ENCODE results near the gene BCDIN3D.
"Not testable (repeated sequence)": the region's sequence is repeated elsewhere in the genome, so short reads cannot be mapped to it uniquely, and the experiment has no call there.

Gene BCDIN3D

GRCh38 chr12:49876070-49876469, 33.2 kb upstream of the BCDIN3D start:
- no peak for DNase-seq

- DNase-seq, result no peak
Measured at GRCh38 chr12:49875115-49875720, 32.3 kb upstream of the BCDIN3D start.

DNA sequence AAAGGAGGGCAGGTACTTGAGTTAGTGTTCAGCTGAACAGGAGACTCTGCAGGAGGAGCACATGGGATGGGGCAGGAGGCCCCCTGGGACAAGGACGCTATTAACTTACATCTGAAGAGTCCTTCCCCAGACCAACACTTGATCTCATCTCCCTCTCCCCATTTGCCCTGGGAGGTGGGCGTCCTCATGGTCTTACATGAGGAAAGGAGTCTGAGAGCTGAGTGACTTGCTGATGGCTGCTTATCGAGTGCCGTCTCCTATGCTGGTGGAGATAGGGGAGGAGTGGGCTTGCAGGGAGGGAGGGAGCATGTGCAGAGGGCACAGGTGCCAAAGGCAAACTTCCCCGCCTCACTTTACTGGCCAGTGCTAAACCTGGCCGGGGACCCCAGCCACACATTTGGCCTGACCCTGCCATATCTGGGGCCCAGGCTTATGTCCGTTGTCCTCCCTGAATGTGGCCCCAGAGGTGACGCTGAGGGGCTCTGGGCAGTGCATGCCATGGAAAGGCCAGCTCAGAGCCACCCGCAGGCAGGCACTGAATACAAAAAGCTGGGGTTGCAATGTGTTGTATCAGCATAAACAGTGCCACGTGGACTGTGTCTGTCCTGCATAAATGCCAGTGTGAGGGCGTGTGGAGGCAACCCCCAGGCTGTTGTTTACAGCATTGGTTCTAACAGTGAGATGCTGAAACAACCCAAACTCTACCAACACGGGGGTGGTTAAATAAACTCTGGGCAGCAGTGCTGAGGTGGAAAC, 31.4 kb upstream of the BCDIN3D start:
- no peak for DNase-seq

GRCh38 chr12:49873361-49873934, 30.5 kb upstream of the BCDIN3D start:
- DNase-seq, result no peak

DNA sequence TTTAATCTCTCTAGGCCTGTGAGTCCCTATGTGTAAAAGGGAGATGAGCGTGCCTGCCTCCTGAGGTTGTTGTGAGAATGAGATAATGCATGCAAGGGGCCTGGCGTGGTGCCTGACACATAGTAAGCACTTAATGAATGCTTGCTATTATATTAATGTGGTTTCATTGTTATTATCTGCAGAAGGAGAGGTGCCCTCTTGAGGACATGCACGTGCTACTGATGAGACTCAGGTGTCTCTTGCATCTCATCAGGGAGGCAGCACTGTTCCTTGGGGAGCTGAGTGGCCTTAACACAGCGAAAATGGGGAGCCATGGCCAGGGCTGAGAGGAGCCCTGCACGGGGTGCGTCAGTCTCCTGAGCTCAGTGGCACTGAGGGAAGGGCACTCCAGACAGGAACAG, 29.9 kb upstream of the BCDIN3D start:
- no peak for DNase-seq

DNA sequence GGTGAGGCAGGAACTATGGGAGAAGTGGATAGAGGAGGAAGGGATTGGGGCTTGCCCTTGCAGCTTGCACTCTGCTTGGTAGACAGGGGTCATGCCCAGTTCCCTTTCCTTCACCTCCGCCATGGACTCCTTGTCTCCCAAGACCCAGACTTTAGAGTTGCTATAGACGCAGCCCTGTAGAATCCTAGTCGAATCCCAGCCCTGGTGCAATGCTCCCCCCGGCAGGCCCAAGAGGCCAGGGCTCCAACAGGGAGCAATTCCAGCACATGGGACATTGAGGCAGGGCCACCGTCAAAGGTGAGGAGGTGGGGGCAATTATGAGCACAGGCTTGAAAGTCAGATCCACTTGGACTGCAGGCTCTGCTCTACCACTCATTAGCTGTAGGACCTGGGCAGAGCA, 29.5 kb upstream of the BCDIN3D start:
- DNase-seq, result no peak

DNA sequence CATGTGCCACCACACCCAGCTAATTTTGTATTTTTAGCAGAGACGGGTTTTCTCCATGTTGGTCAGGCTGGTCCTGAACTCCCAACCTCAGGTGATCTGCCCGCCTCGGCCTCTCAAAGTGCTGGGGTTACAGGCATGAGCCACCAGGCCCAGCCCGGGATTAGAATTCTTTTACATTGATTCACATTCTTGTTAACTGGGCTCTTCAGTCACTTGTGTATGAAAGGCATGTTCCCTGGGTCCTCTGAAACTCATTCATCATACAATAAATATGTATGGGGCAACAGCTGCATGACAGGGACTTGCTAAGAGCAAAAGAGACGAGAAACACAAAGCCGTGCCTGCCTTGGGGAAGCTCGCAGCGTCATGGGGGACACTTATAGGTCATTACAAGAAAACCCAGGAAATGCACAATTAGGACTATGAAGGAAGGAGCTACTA, 28.9 kb upstream of the BCDIN3D start:
- DNase-seq, result not testable (repeated sequence)

DNA sequence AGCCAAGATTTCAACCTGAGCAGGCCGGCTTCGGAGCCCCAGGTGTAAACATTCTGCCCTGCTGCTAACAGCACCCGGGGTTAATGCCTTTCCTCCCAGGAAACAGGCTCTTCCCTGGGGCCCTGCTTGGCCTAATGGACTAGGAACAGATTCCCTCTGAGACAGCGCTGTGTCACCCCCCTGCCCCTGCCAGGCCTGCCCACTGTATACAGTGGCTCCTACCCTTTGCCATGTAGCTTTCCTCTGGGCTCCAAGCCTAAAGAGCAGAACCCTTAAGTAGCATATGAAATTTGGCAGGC, 28.3 kb upstream of the BCDIN3D start:
- no peak for DNase-seq

GRCh38 chr12:49870501-49871262, 27.8 kb upstream of the BCDIN3D start:
- DNase-seq, result no peak

DNA sequence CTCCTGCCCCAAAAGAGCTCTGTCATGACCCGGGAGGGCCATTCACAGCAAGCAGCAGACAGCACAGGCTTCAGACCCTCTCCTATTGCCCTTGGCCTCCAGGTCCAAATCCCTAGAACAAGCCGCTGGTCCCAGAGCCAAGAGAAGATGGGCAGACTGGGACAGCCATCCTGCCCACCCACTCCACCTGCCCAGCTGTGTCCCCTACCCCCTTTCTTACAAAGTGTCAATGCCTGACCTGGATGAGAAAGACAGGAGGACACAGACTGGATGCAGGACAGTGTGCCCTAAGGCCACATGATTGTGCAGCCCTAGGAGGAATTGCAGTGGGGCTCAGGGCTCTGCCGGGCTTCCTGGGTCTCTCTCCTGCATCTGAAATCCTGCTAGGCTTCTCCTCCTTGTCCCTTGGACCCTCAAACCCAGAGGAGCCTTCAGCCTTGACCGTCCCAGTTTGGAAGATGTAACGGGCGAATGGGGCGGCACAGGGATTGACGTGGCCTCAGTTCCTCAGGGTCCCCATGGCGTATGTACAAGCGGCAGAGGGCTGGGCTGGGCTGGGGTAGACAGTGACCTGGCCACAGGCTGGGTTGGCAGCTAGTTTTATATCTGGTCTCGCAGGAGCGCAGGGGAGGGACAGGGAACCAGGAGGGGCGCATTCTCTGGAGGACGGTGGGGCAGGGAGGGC, 27.1 kb upstream of the BCDIN3D start:
- DNase-seq, result no peak

DNA sequence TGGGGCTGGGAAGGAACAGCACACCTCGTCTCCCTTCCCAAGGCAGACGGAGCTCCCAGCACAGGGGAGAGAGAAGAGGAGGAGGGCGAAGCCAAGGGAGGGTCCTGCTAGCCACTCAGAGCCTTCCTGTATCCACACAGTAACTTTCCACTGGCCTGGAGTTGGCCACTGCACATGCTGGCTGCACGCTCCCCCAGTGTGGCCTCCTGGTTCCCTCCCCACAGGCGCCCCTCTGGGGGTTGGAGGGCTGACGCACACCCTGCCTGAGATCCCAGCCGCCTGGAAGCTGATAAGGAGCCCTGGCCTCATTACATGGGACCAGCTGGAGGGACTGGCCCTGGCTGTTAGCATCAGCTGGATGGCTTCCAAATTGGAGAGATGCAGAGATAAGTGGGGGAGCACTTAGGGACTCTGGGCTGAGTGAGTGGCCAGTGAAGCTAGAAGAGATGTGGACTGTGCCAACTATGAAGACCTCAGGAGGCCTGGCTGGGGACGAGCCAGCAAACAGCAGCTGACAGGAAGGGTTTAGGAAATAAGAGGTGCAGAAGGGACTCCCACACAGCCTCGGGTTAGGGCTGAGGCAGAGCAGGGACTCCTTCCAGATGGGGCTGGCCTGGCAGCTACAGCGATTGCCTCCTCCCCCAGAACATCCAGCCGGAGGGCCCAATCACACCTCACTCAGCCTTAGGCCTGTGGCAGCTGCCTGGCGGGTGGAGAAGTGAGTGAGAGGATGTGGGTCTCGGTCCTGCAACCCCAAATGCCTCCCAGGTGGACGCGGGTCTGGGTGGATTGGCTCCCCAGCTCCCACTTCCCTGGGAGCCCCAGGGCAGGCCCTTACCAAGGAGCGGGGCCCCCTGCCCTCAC, 26.3 kb upstream of the BCDIN3D start:
- peak; percentile 88 for DNase-seq

- no peak for DNase-seq
Measured at GRCh38 chr12:49868449-49868848, 25.5 kb upstream of the BCDIN3D start.

GRCh38 chr12:49867570-49868341, 24.9 kb upstream of the BCDIN3D start:
- DNase-seq, result no peak

DNA sequence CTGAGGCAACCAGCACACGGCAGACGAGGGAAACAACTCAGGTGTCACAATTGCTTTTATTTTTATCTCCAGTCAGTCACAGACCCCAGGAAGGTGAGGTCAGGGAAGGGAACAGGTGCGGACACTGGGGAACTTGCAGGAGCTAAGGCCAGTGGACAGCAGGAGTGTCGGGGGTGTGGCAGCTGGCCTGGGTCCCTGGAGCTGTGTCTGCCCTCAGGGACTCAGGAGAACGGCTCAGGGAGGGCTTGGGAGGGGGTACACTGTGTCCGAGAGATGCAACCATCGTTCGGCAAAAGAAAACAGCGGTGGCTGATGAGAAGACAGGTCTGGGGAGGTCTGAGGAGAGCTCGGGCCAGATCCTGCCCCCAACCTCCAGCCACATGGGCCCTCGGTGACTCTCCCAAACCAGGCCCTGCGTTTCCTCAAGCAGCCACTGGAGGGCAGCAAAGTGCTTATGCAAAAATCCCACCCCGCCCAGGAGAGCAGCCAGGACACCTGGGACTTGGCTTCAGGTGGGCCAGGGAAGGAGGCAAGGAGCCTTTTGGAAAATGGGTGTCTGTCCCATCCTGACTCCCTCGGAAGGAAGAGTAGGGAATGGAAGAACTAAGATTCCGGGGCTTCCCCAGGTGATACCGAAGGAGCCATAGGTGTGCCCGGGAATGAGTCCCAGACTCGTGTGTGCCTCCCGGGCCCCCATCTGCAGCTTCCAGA, 24.1 kb upstream of the BCDIN3D start:
- DNase-seq, result no peak

DNA sequence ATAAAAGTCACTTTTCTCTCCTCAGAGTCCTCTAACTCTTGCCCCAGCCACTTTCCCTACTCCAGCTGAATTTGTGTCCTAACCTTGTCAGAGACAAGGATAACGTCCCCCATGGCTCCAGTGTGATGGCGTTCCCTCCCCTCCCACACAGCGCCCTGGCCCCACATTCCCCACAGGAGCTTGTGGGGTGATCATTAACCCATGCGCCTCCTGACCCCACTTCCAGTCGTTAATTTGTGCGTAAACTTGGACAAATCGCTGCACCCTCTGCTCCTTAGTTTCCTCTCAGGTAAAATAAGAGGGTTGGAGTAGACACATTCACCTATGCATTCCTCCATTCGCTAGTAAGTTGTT, 22.9 kb upstream of the BCDIN3D start:
- no peak for DNase-seq

DNA sequence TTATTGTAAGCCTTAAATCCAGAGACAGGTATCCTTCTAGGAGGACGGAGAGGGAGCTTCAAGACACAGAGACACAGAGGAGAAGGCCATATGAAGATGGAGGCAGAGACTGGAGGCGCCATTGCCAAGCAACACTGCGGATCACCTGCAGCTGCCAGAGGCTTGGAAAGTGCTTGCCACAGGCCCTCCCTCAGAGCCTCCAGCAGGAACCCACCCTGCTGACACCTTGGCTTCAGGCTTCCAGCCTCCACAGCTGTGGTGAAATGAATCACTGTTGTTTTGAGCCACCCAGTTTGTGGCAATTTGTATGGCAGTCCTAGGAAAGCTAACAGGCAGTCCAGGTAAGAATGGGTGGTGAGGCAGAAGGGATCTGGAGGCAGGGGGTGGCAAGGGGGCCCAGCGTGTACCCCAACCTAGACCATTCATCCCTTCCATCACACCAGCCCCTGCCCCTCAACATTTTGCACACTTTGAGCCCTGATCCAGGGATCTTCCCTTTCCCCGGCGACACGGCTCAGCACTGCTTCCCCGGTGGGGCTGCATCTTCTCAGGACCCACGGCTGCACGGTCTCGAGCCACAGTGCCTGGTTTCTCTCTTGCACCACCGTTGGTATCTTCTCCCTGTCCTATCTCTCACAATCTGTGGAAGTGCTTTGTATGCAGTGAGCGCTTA, 22.3 kb upstream of the BCDIN3D start:
- DNase-seq, result no peak

DNA sequence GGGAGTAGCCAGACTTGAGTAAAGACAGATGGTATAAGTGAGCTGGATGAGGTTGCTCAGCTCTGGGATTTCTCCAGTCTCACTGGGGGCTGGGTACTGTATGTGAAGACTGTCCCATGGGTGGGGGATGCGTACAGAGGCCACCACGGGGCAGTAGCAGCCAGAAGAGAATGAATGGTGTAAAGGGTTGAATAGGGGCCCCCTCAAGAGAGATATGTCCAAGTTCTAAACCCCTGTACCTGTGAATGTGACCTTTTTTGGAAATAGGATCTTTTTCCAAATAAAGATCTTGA, 21.8 kb upstream of the BCDIN3D start:
- no peak for DNase-seq

DNA sequence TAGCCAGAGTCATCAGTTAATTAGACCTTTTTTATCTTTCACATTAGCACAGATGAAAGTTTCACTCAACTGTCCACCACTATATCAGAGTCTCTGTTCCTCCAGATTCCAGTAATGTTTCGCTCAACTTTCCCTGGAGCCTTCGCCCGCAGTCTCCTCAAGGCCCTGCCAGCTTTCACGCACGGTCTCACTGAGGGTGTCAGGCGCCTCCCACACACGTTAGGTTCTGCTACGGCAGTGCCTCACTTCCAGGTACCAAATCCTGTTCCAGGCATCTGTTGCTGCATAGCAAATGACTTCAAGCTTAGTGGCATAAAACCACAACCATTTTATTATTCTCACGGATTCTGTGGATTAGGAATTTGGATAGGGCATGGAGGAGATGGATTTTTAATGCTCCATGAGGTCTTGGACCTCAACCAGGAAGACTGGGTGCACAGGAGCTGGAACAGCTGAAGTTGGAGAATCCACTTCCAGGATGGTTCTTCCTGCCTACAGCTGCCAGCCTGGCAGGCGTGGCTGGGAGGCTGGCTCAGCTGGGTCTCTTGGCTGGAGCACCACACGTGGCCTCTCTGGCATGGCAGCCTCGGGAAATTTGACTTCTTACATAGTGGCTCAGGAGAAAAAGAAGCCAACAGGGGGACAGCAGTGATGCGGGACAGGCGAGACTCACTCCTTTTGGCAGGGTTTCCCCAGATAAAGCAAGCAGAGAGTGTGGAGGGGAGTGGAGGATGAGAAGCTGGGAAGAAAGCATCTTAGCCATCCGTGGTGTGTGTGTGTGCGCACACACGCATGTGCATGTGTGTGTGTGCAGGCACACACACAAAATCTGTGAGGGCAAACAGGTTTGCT, 21.3 kb upstream of the BCDIN3D start:
- no peak for DNase-seq

DNA sequence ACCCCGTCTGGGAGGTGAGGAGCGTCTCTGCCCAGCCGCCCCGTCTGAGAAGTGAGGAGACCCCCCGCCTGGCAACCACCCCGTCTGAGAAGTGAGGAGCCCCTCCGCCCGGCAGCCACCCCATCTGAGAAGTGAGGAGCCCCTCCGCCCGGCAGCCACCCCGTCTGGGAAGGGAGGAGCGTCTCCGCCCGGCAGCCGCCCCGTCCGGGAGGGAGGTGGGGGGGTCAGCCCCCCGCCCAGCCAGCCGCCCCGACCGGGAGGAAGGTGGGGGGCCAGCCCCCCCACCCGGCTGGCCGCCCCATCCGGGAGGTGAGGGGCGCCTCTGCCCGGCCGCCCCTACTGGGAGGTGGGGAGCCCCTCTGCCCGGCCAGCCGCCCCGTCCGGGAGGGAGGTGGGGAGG, 18.0 kb upstream of the BCDIN3D start:
- DNase-seq, result not testable (repeated sequence)

Data from T1000 (cell line).